HG03378 (cell line): ENCODE measurements around the gene EXOC2.
"Not testable (repeated sequence)": the region's sequence is repeated elsewhere in the genome, so short reads cannot be mapped to it uniquely, and the experiment has no call there.

Source experiments
- ATAC-seq: cut with Tn5 transposase; IDR thresholded peaks from one replicate; pipeline ENCODE4 v1.9.1; 2021; ENCODE audit warnings: mild to moderate bottlenecking, moderate library complexity; ENCODE audit not compliant: unreplicated experiment

The EXOC2 gene

DNA sequence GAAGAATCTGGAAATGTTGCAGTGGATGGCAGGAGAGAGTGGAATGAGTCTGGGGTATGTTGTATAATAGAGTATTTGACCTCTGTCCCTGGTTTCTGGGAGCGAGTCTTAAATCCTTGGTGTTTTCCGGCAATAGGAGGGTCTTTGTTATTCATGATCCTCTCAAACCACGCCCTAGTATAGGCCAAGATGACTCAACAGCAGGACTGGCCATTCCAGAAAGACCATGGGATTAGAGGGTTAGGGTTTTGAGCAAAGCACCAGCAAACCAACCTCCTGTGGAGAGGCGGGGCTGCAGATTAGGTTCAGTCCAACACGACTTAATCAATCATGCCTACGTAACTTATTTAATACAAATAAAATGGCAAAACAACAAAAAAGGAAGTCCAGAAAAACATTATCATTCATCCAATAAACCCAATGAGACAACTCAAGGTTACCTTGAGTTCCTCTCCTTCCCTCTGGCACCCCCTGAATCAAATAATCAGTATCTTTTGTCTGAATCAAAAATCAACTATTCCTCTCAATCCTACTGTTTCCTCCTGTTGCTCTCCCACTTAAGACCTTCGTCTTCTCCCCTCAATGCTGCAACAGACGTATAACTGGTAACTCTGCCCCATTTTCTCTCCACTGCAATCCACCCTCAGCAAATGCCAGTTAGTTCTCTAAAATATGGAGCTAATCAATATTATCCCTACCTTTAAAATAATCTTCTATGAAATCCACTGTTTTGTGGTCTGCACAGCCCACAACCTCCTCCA lies 51.5 kb downstream of the EXOC2 start:
- ATAC-seq, result no peak

- ATAC-seq, result peak; percentile 79
Observed at GRCh38 chr6:636488-636887, 56.5 kb downstream of the EXOC2 start.

GRCh38 chr6:635233-635632 lies 57.7 kb downstream of the EXOC2 start:
- ATAC-seq, result no peak

DNA sequence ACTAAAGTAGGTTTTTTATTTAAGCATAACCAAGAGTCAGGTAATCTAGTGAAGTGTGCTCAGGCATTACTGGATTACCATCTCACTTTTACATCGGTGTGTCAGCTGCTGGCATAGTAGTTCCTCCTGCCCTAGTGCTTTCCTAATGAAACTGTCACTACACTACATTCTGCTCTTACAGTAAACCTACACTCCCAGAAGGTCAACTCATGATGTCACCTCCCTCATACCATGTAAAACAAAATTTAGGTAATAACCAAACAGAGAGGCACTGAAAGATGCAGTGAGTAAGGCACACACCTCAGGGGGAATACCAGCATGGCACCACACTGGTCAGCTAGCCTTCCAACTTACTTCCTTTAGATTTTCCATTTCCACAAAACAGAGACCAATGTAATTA lies 59.3 kb downstream of the EXOC2 start:
- no peak for ATAC-seq

- no peak for ATAC-seq
Observed at GRCh38 chr6:628766-629165, 64.2 kb downstream of the EXOC2 start.

DNA sequence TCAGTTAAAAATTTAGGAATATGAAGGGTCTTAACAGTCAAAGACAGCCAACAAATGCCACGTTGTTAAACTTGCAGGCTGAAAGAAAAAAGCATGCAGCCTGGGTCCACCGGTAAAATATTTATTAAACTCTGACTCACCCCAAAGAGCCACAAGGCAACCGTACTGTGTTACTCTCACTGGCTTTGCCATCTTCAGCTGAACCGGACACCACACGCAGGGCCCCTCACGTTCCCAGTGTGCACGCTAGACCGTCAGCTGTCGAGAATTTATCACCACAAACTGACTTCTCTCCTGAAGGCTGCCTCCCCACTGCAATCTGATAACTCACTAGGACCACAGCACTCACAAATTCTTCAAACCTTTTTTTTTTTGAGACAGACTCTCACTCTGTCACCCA lies 66.7 kb downstream of the EXOC2 start:
- no peak for ATAC-seq

GRCh38 chr6:624979-625378 lies 68.0 kb downstream of the EXOC2 start:
- ATAC-seq, result no peak

DNA sequence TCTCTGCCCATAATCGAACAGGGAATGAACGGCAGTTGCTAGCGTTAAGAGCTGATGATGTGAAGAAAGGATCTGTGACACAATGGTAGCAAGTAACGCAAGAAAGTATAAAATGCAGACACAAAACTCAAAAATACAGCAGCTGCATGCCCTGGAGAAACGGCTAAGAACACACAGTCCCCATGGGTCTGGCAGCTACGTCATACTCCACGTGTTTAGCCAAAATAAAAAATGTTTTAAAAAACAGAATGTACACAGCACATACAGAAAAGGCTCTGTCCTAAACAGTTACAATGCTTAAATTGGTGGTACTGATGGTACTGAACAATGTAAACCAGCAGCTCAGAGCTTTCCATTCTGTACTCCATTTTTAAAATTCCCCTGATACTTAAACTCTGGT lies 70.5 kb downstream of the EXOC2 start:
- no peak for ATAC-seq

DNA sequence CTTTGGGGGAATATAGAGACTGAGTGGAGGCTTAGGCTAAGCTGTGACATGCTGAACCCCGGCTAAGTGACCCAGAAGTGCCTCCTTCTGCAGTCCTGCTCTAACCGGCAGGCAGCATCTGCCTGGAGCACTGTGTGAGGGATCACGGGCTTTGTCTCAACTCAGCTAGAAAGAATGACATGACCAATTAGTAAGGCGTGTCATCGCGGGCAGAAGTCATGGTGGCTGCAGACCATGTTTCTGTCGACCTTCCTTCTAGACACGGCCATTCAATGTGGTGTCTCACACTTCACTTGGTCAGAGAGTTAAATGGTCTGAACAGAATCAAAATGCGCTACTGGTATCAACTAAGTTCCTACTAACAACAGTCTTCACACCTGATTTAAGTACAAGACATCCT lies 71.0 kb downstream of the EXOC2 start:
- ATAC-seq, result no peak

DNA sequence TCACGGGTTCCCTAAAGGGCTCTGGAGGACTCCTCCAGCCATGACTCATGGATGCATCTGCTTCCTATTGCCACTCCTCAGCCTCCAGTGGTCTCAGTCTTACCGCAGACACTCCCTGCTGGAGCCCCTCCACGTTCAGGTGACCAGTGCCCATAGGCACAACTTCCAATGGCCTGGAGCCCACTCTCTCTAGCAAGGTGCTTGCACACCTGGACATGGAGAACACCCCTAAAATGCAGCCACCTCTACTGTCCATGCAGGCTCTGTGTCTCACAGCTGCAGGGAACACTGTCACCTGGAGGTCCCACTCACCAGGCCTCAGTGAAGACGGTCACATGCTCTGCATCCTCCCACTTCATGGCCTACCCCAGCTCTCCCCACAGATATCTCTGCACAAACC lies 72.0 kb downstream of the EXOC2 start:
- no peak for ATAC-seq

GRCh38 chr6:620166-620565 lies 72.8 kb downstream of the EXOC2 start:
- no peak for ATAC-seq

DNA sequence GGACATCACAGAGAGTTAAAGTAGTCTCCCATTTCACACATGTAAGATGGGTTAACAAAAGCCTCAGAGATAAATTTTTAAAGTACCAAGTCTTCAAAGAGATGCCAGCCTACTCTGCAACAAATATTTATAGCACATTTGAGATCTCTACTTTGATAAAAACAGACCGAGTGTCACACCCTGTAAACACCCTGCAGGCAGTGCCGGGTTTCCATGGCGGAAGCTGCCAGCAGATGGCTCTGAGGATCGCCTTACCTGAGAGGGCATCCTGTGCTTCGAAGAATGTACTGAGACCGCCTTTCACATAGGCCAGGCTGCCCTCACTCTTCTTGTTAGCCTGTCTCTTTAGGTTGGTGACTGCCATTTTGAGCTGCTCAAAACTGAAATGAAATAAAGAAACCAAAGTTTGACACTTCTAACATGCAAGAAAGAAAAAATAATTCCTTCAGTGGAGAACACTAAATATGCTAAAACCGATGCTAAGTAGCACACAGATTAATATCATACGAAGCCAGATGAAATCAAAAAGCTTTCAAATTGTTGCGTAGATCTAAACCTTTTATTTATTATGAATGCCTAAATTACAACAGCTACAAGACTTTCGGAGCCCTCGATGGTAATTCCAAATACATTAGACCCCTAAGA lies 75.4 kb downstream of the EXOC2 start:
- no peak for ATAC-seq

DNA sequence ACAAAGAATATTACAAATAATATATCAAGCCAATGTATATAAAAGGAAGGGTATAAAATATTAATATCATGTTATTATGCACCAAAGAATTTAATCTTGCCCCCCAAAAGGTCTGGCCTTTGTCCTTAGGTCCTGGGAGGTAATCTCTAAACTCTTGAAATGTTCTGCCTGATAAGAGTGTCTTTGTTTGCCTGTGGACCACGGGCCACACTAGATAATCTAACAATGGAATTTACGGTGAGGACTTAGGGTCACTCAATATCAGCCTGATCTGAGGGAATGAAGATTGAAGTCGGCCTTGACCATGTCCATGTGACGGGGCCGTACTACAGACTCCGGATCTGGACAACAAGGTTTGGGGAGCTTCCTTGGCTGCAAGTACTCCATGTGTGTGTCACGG lies 79.0 kb downstream of the EXOC2 start:
- ATAC-seq, result no peak

DNA sequence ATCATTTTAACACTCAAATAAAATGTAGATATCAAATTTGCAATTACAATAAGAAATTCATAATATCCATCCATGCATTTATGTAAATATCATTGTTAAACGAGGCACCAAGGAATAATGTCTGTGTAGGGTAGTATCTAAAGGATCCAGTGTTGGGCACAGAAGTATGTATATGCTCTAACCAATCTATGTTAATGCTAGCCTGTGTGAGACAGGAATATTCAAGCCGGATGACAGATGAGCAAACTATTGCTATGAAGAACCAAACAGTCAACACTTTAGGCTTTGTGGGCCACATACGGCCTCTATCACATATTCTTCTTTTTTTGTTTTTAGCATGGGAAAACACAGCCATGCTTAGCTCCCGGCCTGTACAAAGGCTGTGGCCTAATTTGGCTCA lies 81.0 kb downstream of the EXOC2 start:
- no peak for ATAC-seq

GRCh38 chr6:610882-611281 lies 82.1 kb downstream of the EXOC2 start:
- ATAC-seq, result no peak

DNA sequence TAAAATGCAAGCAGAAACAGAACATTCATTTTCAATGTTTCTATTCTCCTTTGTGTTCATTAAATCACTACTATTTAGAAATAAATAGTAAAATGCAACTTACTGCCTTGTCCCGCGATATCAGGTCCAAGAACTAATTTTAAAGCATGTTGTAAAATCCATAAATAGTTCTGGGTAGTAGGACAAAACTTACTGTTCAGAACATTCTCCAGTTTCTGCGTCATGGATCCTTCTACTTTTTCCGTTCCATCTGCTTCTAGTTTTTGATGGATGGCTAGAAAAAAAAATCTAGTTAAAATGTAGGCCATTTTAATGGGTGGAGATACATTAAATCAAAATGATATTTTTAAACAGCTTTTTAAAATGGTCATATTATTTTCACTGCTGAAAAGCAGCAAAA lies 83.0 kb downstream of the EXOC2 start:
- ATAC-seq, result no peak

DNA sequence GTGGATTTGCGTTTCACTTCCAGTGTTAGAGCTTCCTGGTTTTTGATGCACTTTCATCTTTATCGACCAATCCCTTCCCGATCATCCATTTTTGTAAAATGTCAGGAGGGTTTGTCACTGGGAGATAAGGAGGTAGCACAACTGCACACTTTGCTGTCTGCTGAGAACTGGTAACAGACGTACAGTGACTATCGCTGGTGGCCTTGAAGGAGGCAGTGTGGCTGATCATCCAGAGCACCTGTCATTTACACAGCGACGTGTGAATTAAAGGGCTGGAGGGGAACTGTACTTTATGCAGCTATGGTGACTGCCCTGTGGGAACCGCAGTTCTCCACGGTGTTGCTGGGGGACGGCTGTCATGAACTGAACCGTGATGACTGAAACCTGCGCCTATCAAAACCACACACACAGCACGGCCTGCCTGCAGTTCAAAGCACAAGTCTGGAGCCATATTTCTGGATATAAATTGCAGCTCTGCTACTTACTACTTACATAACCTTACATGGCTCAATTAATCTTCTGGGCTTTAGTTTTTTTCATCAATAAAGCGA lies 86.0 kb downstream of the EXOC2 start:
- no peak for ATAC-seq

DNA sequence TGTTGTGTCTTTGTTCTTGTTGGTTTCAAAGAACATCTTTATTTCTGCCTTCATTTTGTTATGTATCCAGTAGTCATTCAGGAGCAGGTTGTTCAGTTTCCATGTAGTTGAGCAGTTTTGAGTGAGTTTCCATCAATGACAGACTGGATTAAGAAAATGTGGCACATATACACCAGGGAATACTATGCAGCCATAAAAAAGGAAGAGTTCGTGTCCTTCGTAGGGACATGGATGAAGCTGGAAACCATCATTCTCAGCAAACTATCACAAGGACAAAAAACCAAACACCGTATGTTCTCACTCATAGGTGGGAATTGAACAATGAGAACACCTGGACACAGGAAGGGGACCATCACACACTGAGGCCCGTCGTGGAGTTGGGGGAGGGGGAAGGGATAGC lies 87.0 kb downstream of the EXOC2 start:
- ATAC-seq, result not testable (repeated sequence)

- ATAC-seq, result no peak
Observed at GRCh38 chr6:604579-604978, 88.4 kb downstream of the EXOC2 start.

DNA sequence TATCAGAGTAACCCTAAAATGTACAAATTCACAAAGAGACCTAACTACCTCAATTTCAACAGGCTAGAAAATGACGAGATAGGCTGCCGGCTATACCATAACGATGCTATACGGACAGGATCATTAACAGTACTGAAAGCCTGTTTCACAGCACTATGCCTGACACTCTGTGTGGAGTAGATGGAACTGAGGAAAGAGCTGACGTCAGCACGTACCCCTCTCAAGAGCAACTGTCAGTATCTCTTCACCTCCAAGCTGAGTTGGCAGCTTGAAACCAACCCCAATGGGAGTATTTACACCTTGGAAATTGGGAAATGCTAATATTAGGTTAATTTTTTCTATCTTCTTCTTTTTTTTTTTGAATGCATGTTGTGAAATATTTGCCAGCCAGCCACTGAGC lies 89.7 kb downstream of the EXOC2 start:
- no peak for ATAC-seq

- ATAC-seq, result no peak
Observed at GRCh38 chr6:599576-600448, 93.1 kb downstream of the EXOC2 start.

GRCh38 chr6:593907-594212 lies 99.1 kb downstream of the EXOC2 start:
- no peak for ATAC-seq
